ES-I3 (cell line): Measurements from ENCODE around the gene STARD5.
"Not testable (repeated sequence)": the region's sequence is repeated elsewhere in the genome, so short reads cannot be mapped to it uniquely, and the experiment has no call there.

Experiments used
- H3K36me3 ChIP-seq: 2 replicates; pipeline ENCODE4 v1.6.1; 2013; ENCODE audit warnings: mild to moderate bottlenecking, low read length, control low read depth, moderate library complexity; ENCODE audit not compliant: insufficient read depth
- H3K4me1 ChIP-seq: 2 replicates; pipeline ENCODE4 v1.6.1; 2013; ENCODE audit warnings: mild to moderate bottlenecking, control low read depth, low read length; ENCODE audit not compliant: insufficient read depth
- H3K9ac ChIP-seq: 2 replicates; pipeline ENCODE4 v1.6.1; 2013; ENCODE audit warnings: low read depth, mild to moderate bottlenecking, low read length, moderate library complexity
- H3K9me3 ChIP-seq: 2 replicates; pipeline ENCODE4 v1.6.1; 2013; ENCODE audit warnings: mild to moderate bottlenecking, low read length, moderate library complexity; ENCODE audit not compliant: control insufficient read depth, insufficient read depth

Gene STARD5, protein sequence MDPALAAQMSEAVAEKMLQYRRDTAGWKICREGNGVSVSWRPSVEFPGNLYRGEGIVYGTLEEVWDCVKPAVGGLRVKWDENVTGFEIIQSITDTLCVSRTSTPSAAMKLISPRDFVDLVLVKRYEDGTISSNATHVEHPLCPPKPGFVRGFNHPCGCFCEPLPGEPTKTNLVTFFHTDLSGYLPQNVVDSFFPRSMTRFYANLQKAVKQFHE

DNA sequence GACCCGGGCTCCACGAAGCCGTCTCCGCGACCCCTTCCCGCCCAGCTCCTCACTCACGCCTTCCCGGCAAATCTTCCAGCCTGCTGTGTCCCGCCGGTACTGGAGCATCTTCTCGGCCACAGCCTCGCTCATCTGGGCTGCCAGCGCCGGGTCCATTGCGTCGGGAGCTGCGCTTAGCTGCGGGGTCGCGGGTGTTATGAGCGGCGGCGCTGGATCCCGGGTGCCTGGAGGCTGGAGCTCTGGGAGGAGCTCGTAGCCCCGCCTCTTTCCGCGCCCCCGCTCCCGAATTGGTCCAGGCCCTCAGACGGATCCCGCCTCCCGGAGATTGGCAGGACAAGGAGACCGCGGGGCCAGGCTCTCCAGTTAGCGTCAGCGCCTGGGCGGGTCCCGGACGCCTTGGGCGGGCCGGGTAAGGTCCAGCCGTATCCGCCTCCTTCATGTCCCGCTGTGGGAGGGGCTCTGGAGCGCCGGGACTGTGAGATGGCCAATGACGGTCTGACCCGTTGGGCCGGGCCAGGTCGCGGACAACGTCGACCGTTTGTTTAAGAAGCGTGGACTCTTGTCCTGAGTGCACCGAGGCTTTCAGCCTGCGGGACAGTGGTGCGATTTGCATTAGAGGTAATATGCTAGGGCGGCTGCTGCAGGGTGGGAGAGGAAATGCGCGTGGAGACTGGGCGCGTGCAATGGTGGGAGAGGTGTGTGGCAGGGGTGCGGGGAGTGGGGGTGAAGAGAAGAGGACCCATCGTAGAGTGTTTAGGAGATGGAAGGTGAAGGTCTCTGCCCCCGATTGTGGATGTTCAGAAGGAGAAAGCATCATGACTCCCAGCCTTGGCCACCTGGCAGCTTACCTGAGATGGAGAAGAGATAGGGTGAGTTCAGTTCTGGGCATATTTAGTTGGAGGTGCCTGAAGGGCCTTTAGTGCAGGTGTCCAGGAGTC lies at the start of gene STARD5:
Gene STARD5 (minus strand): TSS at position 198 of the 938 bp plus-strand sequence. CDS start 42 bp downstream, at position 156.
- Histone ChIP-seq H3K36me3 (no peaks in the 10 kb centered on the region), H3K9ac (peak within 1 kb of the TSS; percentile 79), H3K4me1 (no peaks in the 10 kb centered on the region), H3K9me3 (no peaks in the 10 kb centered on the region)

DNA sequence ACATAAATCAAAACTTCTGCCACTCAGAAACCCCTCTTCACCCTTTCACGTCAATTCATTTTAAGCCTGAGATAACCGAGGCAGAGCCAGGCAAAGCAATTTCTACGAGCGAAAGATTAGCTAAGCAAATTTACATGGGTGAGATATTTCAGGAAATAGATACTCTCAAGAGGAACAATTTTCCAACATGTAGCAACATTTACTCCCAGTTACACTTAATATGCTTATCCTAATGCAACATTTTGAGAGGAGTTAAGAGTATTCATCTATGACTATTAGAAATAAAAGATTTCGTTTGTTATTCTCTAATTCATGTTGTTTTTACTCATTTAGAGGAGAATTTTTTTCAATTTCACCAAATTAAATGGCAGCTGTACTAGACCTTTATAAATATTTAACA lies 49.2 kb upstream of the STARD5 start:
- H3K36me3 ChIP-seq, result no peaks in the 10 kb centered on the region
- no peaks in the 10 kb centered on the region for H3K9me3 ChIP-seq
- H3K9ac ChIP-seq, result no peak overlapping the region
- H3K4me1 ChIP-seq, result no peaks in the 10 kb centered on the region

DNA sequence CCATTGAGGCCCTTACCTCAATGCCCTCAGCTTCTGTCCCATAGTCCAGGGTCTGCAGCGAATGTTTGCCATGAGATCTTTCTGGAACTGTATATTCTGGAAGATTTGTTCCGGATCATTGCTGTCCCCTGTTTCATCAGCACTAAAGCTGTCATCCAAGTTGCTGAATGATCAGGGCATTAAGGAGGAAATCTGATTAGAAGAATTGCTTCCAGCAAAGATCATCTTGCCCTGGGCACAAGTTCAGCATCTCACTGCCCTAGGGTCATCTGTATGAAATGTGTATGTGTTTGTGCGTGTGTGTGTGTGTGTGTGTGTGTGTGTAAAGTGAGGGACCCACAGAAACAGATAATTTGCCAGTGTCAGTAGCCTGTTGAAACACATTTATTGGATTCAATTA lies 48.6 kb upstream of the STARD5 start:
- no peaks in the 10 kb centered on the region for H3K36me3 ChIP-seq
- H3K4me1 ChIP-seq, result no peaks in the 10 kb centered on the region
- H3K9me3 ChIP-seq, result no peaks in the 10 kb centered on the region
- no peak overlapping the region for H3K9ac ChIP-seq

DNA sequence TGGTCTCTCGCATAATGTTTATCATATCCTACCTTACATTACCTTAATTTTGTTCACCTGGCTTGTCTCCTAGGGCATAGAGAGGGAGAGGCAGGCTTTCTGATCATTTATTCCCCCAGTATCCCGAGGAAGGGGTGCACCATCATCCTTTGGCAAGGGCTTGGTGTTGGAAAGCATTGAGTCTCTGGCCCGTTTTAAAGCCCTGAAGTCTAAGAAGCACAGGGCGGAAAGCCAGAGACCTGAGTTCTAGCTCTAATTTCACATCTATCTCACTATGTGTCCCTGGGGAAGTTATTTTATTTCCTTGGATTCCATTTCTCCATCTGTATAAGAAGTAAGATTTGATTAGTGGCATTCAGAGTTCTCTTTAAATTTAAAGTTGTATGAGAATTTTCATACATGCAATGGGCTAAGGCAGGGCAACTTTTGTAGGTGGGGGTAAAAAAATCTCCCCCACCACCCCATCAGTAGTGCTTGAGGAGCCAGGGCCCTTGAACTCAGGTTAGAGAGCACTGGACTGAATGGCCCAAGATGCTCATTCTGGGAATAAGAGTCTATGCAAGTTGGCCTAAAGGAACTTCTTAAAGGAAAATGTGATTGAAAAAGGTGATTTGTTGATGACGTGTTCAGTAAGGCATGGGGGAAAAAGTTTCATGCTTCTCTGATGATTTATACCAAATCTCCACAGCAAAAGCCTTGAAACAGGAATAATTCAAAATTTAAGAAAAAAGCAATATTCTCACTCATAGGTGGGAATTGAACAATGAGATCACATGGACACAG lies 40.0 kb upstream of the STARD5 start:
- Histone ChIP-seq H3K36me3 (no peaks in the 10 kb centered on the region), H3K9me3 (no peaks in the 10 kb centered on the region), H3K9ac (no peak overlapping the region), H3K4me1 (no peaks in the 10 kb centered on the region)

DNA sequence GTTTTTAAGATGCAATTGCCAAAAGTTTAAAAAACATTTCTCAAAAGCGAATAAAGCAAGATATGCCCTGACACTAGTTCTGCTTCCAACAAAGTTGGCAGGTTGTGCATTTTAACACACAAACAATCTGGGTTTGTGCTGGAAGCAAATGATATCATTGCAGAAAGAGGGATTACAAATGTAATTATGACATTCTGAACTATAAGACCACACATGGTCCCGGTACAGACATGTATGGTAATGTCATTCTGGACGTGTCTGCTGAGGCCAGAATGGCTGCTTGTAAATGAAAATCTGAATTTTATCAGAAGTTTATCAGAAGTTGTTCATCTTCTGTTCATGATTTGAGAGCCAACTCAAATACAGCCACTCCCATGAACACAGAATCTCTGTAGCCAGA lies 39.3 kb upstream of the STARD5 start:
- Histone ChIP-seq H3K9ac (no peak overlapping the region), H3K9me3 (no peaks in the 10 kb centered on the region)

DNA sequence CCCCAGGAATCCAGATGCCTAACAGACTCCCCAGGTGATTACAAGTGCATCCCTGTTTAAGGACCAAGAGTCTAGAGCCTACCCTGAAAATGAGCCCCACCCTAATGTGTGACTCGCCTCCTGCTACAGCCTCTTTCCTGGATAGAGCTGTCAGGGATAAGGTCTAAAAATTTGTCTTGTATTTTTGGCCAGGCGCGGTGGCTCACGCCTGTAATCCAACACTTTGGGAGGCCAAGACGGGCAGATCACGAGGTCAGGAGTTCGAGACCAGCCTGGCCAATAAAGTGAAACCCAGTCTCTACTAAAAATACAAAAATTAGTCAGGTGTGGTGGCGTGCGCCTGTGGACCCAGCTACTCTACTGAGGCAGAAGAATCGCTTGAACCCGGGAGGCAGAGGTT lies 38.8 kb upstream of the STARD5 start:
- Histone ChIP-seq H3K9me3 (no peaks in the 10 kb centered on the region), H3K9ac (no peak overlapping the region), H3K36me3 (no peaks in the 10 kb centered on the region), H3K4me1 (no peaks in the 10 kb centered on the region)

More for the DNA sequence above, 39.3 kb upstream of the STARD5 start:
- H3K4me1 ChIP-seq, result no peaks in the 10 kb centered on the region
- no peaks in the 10 kb centered on the region for H3K36me3 ChIP-seq

DNA sequence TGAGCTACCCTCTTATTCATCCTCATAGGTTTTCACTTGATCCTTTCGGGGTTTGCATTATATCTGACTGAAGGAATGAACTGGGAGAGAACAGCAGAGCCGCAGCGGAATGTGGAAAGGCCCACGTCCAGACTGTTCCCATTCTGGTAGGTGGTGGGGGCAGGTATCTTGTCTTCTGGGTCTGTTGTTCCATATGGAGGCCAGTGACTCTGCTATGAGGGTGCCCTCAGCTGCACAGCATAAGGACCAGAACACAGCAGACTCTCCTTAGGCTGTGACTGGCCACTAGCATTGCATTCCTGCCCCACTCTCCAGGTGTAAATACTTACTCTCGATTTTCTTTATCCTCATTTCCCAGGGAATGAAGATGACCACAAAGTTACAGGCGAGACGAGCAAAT lies 38.0 kb upstream of the STARD5 start:
- H3K9me3 ChIP-seq, result no peaks in the 10 kb centered on the region
- no peaks in the 10 kb centered on the region for H3K36me3 ChIP-seq
- peaks cover 3% of the 10 kb centered on the region; the same call in 1 of the 2 replicates for H3K4me1 ChIP-seq
- H3K9ac ChIP-seq, result no peak overlapping the region

DNA sequence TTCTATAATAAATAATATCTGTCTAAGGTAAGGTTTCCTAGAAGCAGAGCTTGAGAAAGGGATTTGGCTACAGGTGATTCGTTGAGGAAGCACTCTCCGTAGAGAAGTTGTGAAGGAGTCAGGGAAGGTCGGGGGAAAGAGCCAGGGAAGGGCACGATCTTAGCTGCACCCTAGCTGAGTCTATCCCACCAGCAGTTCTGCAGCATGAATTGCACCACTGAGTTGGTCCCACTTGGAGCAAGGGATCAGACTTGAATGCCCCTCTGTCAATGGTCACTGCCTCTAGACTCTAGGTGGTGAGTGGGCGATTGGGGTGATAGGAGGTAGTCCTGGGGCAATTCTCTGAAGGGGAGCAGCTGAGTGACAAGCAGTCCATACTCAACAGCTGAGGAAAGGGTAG lies 36.5 kb upstream of the STARD5 start:
- Histone ChIP-seq H3K9ac (no peak overlapping the region), H3K4me1 (peaks cover 3% of the 10 kb centered on the region; the same call in 1 of the 2 replicates), H3K9me3 (no peaks in the 10 kb centered on the region), H3K36me3 (no peaks in the 10 kb centered on the region)

DNA sequence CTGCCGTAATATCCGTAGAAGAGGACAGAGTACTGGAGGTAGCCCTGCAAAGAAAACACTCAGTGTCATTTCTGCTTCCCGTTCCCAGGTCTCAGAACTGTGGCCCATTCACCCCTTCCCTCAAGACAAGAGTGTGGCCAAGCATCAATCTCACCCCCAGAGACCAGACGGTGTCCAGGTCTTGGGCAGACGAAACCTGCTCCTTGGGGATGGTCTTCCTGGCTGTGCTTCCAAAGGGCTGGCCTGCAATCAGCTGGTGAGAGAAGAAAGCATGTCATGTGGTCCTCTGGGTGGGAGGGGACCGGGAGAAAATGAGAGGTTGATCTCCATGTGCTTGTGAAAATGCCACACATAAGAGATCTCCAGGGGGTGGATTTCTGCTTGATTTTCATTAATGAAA lies 34.3 kb upstream of the STARD5 start:
- Histone ChIP-seq H3K9me3 (no peaks in the 10 kb centered on the region), H3K9ac (no peak overlapping the region), H3K4me1 (peaks cover 3% of the 10 kb centered on the region; the same call in 1 of the 2 replicates), H3K36me3 (no peaks in the 10 kb centered on the region)

DNA sequence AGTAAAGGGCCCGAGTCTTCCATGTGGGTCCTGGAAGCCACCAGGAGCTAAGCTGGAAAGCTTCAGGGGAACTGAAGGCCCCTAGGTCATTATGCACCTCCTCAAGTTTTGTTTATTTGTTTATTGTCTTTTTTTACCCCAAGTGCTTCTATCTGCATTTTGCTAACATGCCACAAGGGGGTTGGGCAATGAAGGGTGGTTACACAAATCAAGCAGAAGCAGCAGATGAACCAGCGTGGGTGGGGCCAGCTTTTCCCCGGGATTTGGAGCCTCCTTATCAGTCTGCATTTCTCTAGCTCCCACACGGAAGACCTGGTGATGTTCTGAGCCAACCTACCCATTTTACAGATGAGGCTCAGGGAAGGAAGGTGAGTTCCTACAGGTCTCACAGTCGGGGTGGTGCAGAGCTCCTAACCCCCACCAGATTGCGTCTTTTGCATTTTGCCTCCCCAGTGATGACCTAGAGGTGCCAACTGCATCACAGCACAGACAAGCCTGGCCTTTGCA lies 33.3 kb upstream of the STARD5 start:
- Histone ChIP-seq H3K4me1 (peaks cover 3% of the 10 kb centered on the region; the same call in 1 of the 2 replicates), H3K36me3 (no peaks in the 10 kb centered on the region), H3K9ac (no peak overlapping the region), H3K9me3 (no peaks in the 10 kb centered on the region)

DNA sequence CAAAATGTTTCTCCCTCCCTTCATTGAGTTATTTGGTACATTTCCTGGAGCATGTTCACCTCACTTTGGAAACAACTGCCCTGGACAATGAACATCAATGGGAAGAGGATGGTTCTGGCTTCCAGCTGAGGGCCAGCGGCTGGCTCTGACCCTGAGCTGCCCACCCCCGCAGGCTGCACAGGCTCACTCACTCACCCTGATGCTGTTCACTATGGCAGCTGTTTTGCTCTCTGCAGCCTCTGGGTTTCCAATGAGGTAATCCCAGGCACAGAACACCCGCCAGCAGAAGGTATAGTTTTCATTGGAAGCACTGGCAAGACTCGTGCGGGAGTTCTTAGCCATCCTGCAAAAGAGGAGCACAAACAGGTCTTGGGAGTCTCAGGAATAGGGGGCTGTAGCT lies 32.3 kb upstream of the STARD5 start:
- no peak overlapping the region for H3K9ac ChIP-seq
- no peaks in the 10 kb centered on the region for H3K36me3 ChIP-seq
- H3K9me3 ChIP-seq, result no peaks in the 10 kb centered on the region
- H3K4me1 ChIP-seq, result peaks cover 3% of the 10 kb centered on the region; the same call in 1 of the 2 replicates

DNA sequence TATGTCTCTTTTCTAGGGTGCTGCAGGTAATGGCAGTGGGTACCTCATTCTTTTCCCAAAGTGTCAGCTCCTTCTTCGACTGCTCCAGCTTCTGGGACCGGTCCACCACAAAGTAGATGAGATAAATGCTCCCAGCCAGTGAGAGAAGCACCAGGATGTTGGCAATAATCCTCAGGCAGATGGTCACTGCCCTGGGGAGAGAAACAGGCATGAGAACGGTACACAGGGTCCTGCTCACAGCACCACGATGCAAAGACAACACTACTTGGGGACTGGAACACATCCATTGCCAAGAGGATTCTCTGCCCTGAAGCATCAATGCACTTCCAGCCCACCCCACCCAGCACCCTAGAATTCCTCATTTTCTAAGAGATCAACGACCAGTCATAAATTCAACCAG lies 27.7 kb upstream of the STARD5 start:
- no peaks in the 10 kb centered on the region for H3K4me1 ChIP-seq
- no peaks in the 10 kb centered on the region for H3K36me3 ChIP-seq
- H3K9ac ChIP-seq, result no peak overlapping the region
- H3K9me3 ChIP-seq, result no peaks in the 10 kb centered on the region

DNA sequence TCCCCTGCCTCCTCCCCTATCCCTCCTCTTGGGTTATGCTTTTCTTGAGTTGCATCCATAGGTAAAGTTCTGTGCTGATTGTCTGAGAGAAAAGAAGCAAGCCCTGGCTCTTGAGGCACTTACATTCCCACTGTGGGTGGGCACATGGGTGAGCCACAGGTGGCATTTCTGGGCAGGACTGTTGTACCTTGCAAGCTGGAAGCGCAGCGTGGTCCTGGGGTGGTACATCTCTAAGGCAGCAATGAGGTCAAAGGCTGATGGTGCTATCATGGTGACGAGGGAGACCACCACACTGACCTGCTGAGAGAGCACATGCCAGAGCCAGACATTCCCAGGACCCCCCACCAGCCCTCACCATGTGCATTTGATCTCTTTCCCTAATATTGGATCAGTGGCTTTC lies 25.3 kb upstream of the STARD5 start:
- H3K4me1 ChIP-seq, result no peaks in the 10 kb centered on the region
- H3K9ac ChIP-seq, result no peak overlapping the region
- no peaks in the 10 kb centered on the region for H3K9me3 ChIP-seq

DNA sequence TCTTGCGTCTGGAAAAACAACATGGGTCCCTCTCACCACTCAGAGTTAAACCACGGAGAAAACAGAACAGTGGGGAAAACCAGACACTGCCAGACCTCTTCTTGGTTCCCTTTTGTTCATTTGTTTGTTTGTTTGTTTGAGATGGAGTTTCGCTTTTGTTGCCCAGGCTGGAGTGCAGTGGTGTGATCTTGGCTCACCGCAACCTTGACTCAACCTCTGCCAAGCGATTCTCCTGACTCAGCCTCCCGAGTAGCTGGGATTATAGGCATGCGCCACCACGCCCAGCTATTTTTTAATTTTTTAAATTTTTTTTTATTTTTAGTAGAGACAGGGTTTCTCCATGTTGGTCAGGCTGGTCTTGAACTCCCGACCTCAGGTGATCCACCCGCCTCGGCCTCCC lies 24.8 kb upstream of the STARD5 start:
- H3K9ac ChIP-seq, H3K36me3 ChIP-seq, H3K4me1 ChIP-seq, H3K9me3 ChIP-seq: not testable (repeated sequence)

More for the DNA sequence above, 25.3 kb upstream of the STARD5 start:
- no peaks in the 10 kb centered on the region; the same call in 1 of the 2 replicates for H3K36me3 ChIP-seq
